Thymus (tissue), 11 donors: ENCODE data around the gene MTFP1. TPM values are rescaled to one million over a fixed set of nuclear protein-coding genes. Genes with fewer than 3 reads are reported as not detected.
"Not testable (repeated sequence)": the region's sequence is repeated elsewhere in the genome, so short reads cannot be mapped to it uniquely, and the experiment has no call there.

Experiments used
- DNase-seq, 9 donors: peaks; one replicate each; pipeline ENCODE4 v3.0.0-alpha.2; 2013; ENCODE audit warnings: low spot score in 9 of 9, low read depth in 6 of 9, missing footprints in 1 of 9
- H3K27ac ChIP-seq, 2 donors: one replicate each; pipeline ENCODE4 v1.5.1; 2013; ENCODE audit warnings: control low read depth in 1 of 2, low read depth in 1 of 2, low read length in 1 of 2, mild to moderate bottlenecking in 1 of 2, moderate library complexity in 1 of 2
- H3K27me3 ChIP-seq, 2 donors: one replicate each; pipeline ENCODE4 v1.5.1; 2013; ENCODE audit warnings: low read length in 1 of 2; ENCODE audit not compliant: control insufficient read depth in 2 of 2, insufficient read depth in 1 of 2
- H3K36me3 ChIP-seq, 2 donors: one replicate each; pipeline ENCODE4 v1.5.1; 2013; ENCODE audit warnings: low read length in 1 of 2, mild to moderate bottlenecking in 1 of 2, moderate library complexity in 1 of 2; ENCODE audit not compliant: control insufficient read depth in 2 of 2, insufficient read depth in 2 of 2
- H3K4me1 ChIP-seq, 2 donors: one replicate each; pipeline ENCODE4 v1.5.1; 2013; ENCODE audit warnings: low read length in 2 of 2; ENCODE audit not compliant: control insufficient read depth in 2 of 2, insufficient read depth in 2 of 2
- H3K4me3 ChIP-seq, 2 donors: one replicate each; pipeline ENCODE4 v1.5.1; 2013; ENCODE audit warnings: low read length in 2 of 2, control low read depth in 1 of 2, mild to moderate bottlenecking in 1 of 2
- H3K9me3 ChIP-seq, 2 donors: one replicate each; pipeline ENCODE4 v1.5.1; 2013; ENCODE audit warnings: low read length in 1 of 2, mild to moderate bottlenecking in 1 of 2; ENCODE audit not compliant: control insufficient read depth in 2 of 2, insufficient read depth in 1 of 2
- WGBS: extraction: QIAGEN DNeasy Blood & Tissue Kit; methylation state at CpG from one replicate; pipeline ENCODE4 v1.1.7; 2013; 5-methylcytosine and 5-hydroxymethylcytosine counted together
- polyA plus RNA-seq: library from polyadenylated mRNA; stranded (reverse); fragments of 200-250 nt; gene quantifications from one replicate; pipeline ENCODE4 v1.2.3, GENCODE V29; 2013
- total RNA-seq: library from RNA; stranded (reverse); fragments of 120-200 nt; gene quantifications from one replicate; pipeline ENCODE4 v1.2.4, GENCODE V29; 2013
- donor health status: healthy.

The MTFP1 gene
- total and polyA plus RNA-seq, 2 donors = 11.1 to 23.9 TPM

DNA sequence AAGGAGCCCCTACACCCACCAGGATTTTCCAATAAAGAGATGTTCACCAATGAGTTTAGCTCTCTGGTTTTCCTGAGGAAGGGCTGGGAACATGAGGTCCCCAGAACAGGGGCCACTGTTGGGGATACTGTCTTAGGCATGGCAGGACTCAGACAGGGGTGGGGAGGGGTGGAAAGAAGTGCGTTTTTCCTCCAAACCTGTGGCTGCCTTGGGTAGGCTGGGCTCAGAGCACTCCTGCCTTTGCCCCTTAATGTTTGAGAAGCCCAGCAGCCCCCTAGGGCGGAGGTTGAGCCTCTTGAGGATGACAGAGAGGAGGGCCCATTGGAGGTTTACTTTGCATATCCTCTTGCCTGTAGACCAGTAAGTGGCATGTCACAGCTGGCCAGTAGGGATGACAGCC lies 10.6 kb downstream of the MTFP1 start:
- DNase-seq = no peak
- WGBS = 96% methylated on average over 2 of the region's 2 CpGs
- Histone ChIP-seq H3K9me3 (peaks cover 0 to 16% of the 10 kb centered on the region in 2 donors), H3K27me3 (peaks cover 0 to 5% of the 10 kb centered on the region in 2 donors), H3K4me3 (no peak overlapping the region), H3K36me3 (no peaks in the 10 kb centered on the region), H3K27ac (peak overlapping the region; percentile 76 to 89), H3K4me1 (peaks cover 0 to 5% of the 10 kb centered on the region in 2 donors)

DNA sequence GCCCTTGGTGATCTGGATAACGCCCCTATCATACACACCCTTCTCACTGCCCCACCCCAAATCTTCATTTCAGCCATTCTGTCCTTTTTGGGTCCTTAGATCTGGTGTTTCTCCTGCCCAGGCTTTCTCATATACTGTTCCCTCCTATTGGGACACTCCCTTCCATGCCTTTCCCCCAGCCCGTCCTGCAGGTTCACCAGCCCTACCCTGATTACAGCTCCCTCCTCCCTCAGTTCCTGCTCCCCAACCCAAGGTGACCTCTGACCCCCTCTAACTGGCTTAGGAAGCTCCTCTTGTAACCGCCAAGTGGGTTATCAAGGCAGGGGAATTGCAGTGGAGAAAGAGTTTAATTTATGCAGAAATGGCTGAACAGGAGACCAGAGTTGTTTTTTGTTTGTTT lies 13.0 kb downstream of the MTFP1 start:
- Histone ChIP-seq H3K36me3 (no peaks in the 10 kb centered on the region), H3K9me3 (peaks cover 0 to 16% of the 10 kb centered on the region in 2 donors), H3K4me1 (peaks cover 0 to 5% of the 10 kb centered on the region in 2 donors), H3K27me3 (peaks cover 0 to 5% of the 10 kb centered on the region in 2 donors), H3K4me3 (no peak overlapping the region), H3K27ac (no peak overlapping the region)
- no peak for DNase-seq
- 85% methylated on average over 3 of the region's 3 CpGs for WGBS

DNA sequence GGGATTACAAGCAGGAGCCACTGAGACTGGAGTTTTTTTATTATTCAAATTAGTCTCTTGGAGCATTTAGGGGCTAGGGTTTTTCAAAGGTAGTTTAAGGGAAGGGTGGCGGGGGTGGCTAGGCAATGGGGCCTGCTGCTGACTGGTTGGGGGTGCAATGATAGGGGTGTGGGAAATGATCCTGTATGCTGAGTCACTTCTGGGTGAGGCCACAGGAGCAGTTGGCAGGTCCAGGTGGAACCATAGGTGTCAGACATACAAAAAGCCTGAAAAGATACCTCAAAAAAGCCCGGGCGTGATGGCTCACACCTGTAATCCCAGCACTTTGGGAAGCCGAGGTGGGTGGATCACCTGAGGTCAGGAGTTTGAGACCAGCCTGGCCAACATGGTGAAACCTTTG lies 13.7 kb downstream of the MTFP1 start:
- no peaks in the 10 kb centered on the region for H3K36me3 ChIP-seq
- H3K4me3 ChIP-seq = no peak overlapping the region
- H3K4me1 ChIP-seq = peaks cover 0 to 5% of the 10 kb centered on the region in 2 donors
- WGBS = 96% methylated on average over 4 of the region's 4 CpGs
- H3K9me3 ChIP-seq = peaks cover 0 to 16% of the 10 kb centered on the region in 2 donors
- H3K27ac ChIP-seq = no peak overlapping the region
- DNase-seq = no peak
- H3K27me3 ChIP-seq = peaks cover 0 to 5% of the 10 kb centered on the region in 2 donors

DNA sequence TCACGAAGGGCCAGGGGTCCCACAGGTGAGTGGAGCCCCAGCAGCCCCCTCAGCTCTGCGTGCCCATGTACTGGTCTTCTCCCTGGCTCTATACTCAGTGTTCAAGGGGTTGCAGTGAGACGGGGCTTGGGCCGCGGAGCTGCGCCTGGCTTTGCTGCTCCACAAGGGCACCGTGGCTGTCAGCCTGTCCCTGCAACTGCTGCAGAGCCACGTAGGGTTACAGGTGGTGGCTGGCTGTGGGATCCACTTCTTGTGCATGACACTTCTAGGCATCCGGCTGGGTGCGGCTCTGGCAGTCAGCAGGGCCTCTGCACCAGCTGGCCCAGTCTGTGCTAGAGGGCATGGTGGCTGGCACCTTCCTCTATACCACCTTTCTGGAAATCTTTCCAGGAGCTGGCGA lies 14.3 kb downstream of the MTFP1 start:
- H3K27ac ChIP-seq = no peak overlapping the region
- no peak for DNase-seq
- peaks cover 0 to 16% of the 10 kb centered on the region in 2 donors for H3K9me3 ChIP-seq
- H3K36me3 ChIP-seq = no peaks in the 10 kb centered on the region
- 93% methylated on average over 11 of the region's 11 CpGs for WGBS
- peaks cover 0 to 5% of the 10 kb centered on the region in 2 donors for H3K4me1 ChIP-seq
- peaks cover 0 to 5% of the 10 kb centered on the region in 2 donors for H3K27me3 ChIP-seq
- H3K4me3 ChIP-seq = no peak overlapping the region

GRCh38 chr22:30441088-30441487 lies 15.5 kb downstream of the MTFP1 start:
- DNase-seq = no peak
- Histone ChIP-seq H3K36me3 (no peaks in the 10 kb centered on the region), H3K9me3 (peaks cover 0 to 5% of the 10 kb centered on the region in 2 donors), H3K4me1 (no peaks in the 10 kb centered on the region), H3K4me3 (no peak overlapping the region), H3K27me3 (peaks cover 0 to 6% of the 10 kb centered on the region in 2 donors), H3K27ac (no peak overlapping the region)
- 88% methylated on average over 9 of the region's 9 CpGs for WGBS

GRCh38 chr22:30444632-30445437 lies 19.3 kb downstream of the MTFP1 start:
- peak in 2 of 9 donors; percentile 33 to 59 for DNase-seq
- 35% methylated on average over 11 of the region's 11 CpGs for WGBS
- no peak overlapping the region for H3K4me3 ChIP-seq
- no peak overlapping the region for H3K27ac ChIP-seq
- no peaks in the 10 kb centered on the region for H3K4me1 ChIP-seq
- peaks cover 0 to 8% of the 10 kb centered on the region in 2 donors for H3K27me3 ChIP-seq
- H3K9me3 ChIP-seq = no peaks in the 10 kb centered on the region
- H3K36me3 ChIP-seq = no peaks in the 10 kb centered on the region

GRCh38 chr22:30445438-30446145 lies 20.0 kb downstream of the MTFP1 start:
- Histone ChIP-seq H3K27me3 (peaks cover 0 to 6% of the 10 kb centered on the region in 2 donors), H3K9me3 (no peaks in the 10 kb centered on the region), H3K27ac (no peak overlapping the region), H3K4me1 (no peaks in the 10 kb centered on the region), H3K36me3 (no peaks in the 10 kb centered on the region), H3K4me3 (no peak overlapping the region)
- DNase-seq = no peak
- 60% methylated on average over 5 of the region's 5 CpGs for WGBS

DNA sequence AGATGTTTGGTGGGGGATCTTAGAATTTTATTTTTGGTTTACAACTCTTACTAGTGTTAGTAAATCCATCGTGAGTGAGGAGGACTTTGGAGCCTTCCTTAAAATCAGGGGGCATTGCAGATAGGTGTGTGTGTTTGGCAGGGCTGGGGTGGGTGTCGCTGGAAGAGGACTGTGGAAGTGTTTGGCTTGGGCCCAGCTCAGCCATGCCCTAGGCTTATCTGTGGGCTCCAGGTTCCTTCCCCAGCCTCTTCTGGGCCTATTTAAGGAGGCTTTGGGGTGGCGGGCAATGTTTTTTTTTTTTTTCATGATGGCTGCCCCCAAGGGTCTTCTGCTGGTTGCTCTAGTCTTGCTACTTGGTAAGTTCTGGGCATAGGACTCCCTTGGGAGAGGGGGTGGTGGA lies 22.1 kb downstream of the MTFP1 start:
- DNase-seq = no peak
- Histone ChIP-seq H3K4me1 (no peaks in the 10 kb centered on the region), H3K36me3 (no peaks in the 10 kb centered on the region), H3K4me3 (no peak overlapping the region), H3K27me3 (peaks cover 0 to 8% of the 10 kb centered on the region in 2 donors), H3K27ac (no peak overlapping the region), H3K9me3 (no peaks in the 10 kb centered on the region)
- 95% methylated on average over 3 of the region's 3 CpGs for WGBS

- 79% methylated on average over 9 of the region's 9 CpGs for WGBS
These were observed 25.9 kb downstream of the MTFP1 start for GRCh38 chr22:30451488-30451887.

More at GRCh38 chr22:30451488-30451887, 25.9 kb downstream of the MTFP1 start:
- not testable (repeated sequence) for H3K4me1 ChIP-seq, H3K27me3 ChIP-seq, H3K27ac ChIP-seq, H3K9me3 ChIP-seq, H3K36me3 ChIP-seq, DNase-seq, H3K4me3 ChIP-seq
